Measurements from ENCODE around the gene RAB4A.

RAB4A gene

GRCh38 chr1:229344139-229344538 is 73.2 kb downstream of the RAB4A start:
- H3K27me3 Mint-ChIP-seq: peaks cover 36% of the 10 kb centered on the region
- ATAC-seq (no peak), DNase-seq (no peak)
- H3K27ac Mint-ChIP-seq: no peak overlapping the region
- peaks cover 6 to 8% of the 10 kb centered on the region in 2 donors for H3K9me3 Mint-ChIP-seq
- H3K4me1 Mint-ChIP-seq: peaks cover 32% of the 10 kb centered on the region
- peak overlapping the region in 1 of 2 donors; percentile 83 for H3K4me3 Mint-ChIP-seq

GRCh38 chr1:229344937-229345684 is 74.2 kb downstream of the RAB4A start:
- DNase-seq: no peak
- no peak overlapping the region for H3K27ac Mint-ChIP-seq
- H3K4me3 Mint-ChIP-seq: no peak overlapping the region
- H3K9me3 Mint-ChIP-seq: peaks cover 6 to 8% of the 10 kb centered on the region in 2 donors
- peaks cover 36% of the 10 kb centered on the region for H3K27me3 Mint-ChIP-seq
- ATAC-seq: no peak
- H3K4me1 Mint-ChIP-seq: peaks cover 22% of the 10 kb centered on the region

DNA sequence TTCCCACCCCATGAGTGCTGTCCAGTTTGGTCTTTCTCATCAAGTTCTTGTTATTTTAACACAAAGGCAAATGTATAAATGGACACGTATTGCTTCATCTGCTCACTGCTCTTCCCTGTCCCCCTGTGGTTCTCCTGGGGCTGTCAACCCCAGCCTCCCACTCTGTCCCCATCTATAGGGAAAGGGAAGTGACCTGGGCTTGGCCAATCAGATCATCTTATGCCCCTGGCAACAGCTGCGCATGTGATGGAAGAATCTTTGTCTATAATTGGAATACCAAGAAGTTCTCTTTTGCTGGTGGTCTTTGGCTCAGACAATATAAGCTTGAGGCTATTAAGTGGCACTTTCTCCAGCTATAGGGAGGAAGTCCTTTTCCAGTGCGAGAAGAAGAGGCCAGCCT is 76.6 kb downstream of the RAB4A start:
- no peak overlapping the region for H3K27ac Mint-ChIP-seq
- peaks cover 36% of the 10 kb centered on the region for H3K27me3 Mint-ChIP-seq
- peaks cover 7% of the 10 kb centered on the region for H3K4me1 Mint-ChIP-seq
- no peak for ATAC-seq
- no peak for DNase-seq
- peaks cover 6 to 8% of the 10 kb centered on the region in 2 donors for H3K9me3 Mint-ChIP-seq
- no peak overlapping the region for H3K4me3 Mint-ChIP-seq

GRCh38 chr1:229349463-229350385 is 78.8 kb downstream of the RAB4A start:
- no peaks in the 10 kb centered on the region for H3K4me1 Mint-ChIP-seq
- H3K9me3 Mint-ChIP-seq: peaks cover 5 to 10% of the 10 kb centered on the region in 2 donors
- H3K4me3 Mint-ChIP-seq: no peak overlapping the region
- ATAC-seq: no peak
- H3K27ac Mint-ChIP-seq: no peak overlapping the region
- no peak for DNase-seq
- H3K27me3 Mint-ChIP-seq: peaks cover 45% of the 10 kb centered on the region

- DNase-seq: no peak
- ATAC-seq: no peak
- H3K27ac Mint-ChIP-seq: no peak overlapping the region
- no peak overlapping the region for H3K4me3 Mint-ChIP-seq
- peaks cover 10 to 11% of the 10 kb centered on the region in 2 donors for H3K9me3 Mint-ChIP-seq
- no peaks in the 10 kb centered on the region for H3K4me1 Mint-ChIP-seq
- peaks cover 42% of the 10 kb centered on the region for H3K27me3 Mint-ChIP-seq
Observed at GRCh38 chr1:229352975-229353374, 82.1 kb downstream of the RAB4A start.

- ATAC-seq: no peak
Observed at GRCh38 chr1:229354226-229354625, 83.3 kb downstream of the RAB4A start.

More at GRCh38 chr1:229354226-229354625, 83.3 kb downstream of the RAB4A start:
- Mint-ChIP-seq H3K27ac (no peak overlapping the region), H3K4me1 (no peaks in the 10 kb centered on the region), H3K9me3 (peaks cover 10 to 11% of the 10 kb centered on the region in 2 donors), H3K27me3 (peaks cover 54% of the 10 kb centered on the region), H3K4me3 (no peak overlapping the region)
- DNase-seq: no peak
